HG03159 (cell line): ENCODE measurements around the gene ELP6.
"Not testable (repeated sequence)": the region's sequence is repeated elsewhere in the genome, so short reads cannot be mapped to it uniquely, and the experiment has no call there.

Experiments used
- ATAC-seq: cut with Tn5 transposase; IDR thresholded peaks from one replicate; pipeline ENCODE4 v1.9.1; 2021; ENCODE audit warnings: mild to moderate bottlenecking, moderate library complexity; ENCODE audit not compliant: unreplicated experiment

The ELP6 gene

DNA sequence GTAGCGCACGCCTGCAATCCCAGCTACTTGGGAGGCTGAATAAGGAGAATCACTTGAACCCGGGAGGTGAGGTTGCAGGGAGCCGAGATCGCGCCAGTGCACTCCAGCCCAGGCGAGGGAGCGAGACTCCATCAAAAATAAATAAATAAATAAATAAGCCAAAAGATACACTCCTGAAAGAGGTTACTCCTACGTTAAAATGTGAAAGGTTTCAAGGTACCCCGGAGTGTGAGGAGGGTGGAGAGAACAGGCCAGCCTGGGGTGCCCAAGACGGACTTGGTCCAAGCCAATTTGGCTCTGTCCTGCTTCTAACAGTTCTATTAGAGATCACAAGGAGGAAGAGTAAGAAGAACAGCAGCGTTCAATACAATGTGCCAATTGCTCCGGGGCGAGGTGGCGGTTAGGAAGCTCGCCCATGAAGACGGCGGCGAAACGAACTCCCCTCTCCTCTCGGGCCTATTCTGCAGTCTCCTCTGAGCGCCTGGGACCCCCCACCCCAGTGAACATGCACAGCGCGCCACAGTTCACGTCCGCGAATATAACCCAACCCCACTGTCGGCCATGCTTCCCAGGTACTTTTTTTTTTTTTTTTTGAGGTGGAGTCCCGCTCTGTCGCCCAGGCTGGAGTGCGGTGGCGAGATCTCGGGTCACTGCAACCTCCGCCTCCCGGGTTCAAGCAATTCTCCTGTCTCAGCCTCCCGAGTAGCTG lies 942 bp downstream of the ELP6 start:
- no peak for ATAC-seq

DNA sequence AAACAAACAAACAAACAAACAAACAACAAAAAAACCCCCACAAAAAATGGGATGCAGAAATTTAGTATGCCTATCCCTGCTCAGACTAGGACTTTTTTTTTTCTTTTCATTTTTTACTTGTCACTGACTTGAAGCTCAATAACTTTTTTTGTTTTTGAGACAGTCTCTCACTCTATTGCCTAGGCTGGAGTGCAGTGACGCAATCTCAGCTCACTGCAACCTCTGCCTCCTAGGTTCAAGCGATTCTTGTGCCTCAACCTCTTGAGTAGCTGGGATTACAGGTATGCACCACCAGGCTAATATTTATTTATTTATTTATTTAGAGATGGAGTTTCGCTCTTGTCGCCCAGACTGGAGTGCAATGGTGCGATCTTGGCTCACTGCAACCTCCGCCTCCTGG lies 8.2 kb downstream of the ELP6 start:
- not testable (repeated sequence) for ATAC-seq

DNA sequence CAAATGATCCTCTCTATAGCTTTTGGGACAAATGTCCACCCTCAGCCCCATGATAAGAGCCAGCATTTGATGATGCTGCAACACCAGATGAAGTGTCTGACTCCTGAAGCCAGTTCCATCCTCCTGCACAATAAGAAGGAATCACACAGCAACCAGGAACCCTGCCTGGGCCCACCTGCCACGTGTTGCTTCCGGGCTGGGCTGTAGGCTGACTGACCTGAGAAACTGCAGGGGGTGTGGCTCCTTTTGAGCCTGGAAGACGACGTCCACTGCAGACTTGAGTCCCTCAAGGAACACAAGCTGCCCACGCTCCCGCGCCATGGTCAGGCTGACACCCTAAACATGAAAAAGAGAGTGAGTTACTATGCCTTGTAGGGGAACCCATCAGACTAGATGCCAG lies 9.4 kb downstream of the ELP6 start:
- no peak for ATAC-seq

DNA sequence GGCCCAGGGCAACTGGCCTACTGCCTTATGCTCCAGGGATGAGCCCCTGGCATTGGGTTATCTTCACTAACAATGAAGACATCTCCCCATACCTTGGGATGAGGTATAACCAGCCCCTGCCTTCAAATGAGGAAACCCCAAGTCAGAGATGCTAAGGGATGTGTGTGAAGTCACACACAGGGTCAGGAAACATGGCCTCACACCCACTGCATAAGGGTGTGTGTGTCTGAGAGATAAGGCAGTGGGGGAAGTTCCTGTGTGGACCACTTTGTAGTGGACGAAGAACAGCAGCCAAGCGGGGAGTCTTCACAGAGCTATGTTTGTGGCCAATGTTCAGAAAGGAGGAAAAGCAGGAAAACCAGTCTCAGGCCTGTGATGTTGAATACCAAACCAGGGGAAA lies 10.5 kb downstream of the ELP6 start:
- ATAC-seq, result no peak

DNA sequence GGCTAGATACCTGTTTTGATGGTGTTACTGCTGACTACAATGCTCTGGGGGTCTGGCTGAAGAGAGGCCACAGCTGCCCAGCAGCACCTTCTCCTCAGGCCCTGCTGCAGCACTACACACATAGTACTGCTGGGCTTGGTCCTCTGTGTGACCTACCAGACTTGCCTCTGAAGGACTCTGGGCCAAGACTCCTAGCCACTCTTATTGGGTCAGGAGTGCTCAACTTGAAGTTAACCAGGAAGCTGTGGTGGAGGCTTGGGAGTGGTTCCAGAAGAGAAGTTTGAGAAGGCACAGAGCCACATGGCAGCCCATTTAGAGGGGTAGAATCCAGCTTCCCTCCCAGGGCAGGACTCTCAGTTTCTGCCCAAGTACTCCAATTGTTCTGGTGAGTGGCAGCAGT lies 16.6 kb downstream of the ELP6 start:
- no peak for ATAC-seq

DNA sequence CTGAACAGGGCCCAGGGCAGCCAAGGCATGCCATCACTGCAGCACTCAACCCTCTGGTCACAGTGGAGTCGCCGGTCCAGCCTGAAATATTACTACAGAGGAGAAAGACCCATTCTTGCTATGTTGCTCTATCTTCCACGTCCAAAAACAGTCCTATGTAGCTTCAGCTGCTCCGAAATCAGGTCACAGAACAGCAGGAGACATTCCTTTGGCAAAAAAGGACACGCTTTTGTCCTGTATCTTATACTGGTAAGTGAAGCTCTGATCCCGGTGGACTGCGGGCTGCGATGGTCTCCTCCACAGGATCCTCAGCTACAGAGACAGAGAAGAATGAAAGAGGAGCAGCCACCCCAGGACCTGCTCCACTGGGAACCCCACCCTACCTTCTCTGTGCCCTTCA lies 17.6 kb downstream of the ELP6 start:
- ATAC-seq, result no peak

DNA sequence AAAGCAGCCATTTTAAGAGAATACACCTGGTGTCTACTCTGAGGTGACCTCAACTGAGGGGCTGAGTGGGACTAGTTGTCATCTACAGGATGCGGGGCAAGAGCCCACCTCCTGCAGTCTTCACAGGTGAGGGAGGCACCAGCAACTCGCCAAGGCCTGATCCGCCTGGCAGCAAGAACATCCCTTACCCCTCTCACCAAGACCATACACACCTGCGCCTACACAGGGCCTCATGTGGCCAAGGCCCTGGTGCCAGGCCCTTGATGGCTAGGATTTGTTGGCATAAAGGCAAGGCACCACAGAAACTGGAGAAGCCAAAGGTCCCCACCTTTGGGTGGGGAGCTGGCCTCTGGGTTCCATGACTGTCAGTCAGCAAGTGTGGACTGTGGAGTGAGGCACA lies 18.4 kb downstream of the ELP6 start:
- no peak for ATAC-seq

DNA sequence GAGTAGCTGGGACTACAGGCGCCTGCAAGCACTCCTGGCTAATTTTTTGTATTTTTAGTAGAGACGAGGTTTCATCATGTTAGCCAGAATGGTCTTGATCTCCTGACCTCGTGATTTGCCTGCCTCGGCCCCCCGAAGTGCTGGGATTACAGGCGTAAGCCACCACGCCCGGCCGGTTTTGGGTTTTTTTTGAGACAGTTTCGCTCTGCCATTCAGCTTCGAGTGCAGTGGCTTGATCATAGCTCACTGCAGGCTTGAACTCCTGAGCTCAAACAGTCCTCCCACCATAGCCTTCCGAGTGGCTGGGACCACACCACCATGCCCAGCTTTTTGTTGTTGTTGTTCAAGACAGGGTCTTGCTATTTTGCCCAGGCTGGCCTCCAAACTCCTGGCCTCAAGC lies 21.7 kb downstream of the ELP6 start:
- ATAC-seq, result no peak

DNA sequence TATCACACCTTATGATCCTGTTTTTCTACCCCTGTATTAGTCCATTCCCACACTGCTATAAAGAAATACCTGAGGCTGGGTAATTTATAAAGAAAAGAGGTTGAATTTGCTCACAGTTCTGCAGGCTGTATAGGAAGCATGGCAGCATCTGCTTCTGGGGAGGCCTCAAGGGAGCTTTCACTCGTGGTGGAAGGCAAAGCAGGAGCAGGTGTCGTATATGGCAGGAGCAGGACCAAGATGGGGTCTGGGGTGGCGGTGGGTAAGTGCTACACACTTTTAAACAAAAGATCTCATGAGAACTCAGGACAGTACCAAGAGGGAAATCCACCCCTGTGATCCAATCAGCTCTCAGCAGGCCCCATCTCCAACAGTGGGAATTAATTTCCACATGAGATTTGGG lies 22.3 kb downstream of the ELP6 start:
- ATAC-seq, result no peak

DNA sequence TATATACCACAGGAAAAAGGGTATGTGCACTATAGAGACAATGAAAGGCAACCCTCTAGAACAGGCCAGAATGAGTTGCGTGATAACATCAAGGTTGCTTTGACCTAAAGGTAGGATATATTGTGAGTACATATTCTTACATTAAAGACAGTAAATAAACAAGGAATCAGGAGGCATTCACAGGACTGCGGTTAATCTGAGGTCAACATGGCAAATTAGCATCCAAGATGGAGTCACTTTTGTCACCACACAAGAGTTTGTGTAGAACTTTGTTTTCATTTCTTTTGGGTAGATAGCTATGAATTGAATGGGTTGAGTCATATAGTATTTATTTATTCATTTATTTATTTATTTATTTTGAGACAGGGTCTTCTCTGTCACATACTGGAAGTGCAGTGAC lies 26.2 kb downstream of the ELP6 start:
- ATAC-seq, result no peak

DNA sequence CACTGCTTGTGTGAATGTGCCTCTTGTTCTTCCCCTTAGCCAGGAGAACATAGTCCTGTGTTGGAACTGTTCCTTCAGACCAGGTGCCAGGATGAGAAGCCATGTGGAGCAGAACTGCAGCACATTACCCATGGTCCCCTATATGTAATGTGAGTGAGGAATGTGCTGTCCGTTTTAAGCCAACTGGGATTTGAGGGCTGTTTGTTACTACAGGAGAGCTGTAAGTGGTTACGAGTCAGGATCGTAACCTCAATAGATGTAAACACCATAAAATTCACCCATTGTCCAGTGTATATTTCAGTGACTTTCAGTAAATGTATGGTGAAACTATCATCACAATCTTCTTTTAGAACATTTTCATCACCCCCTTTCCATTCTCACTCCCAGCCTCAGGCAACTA lies 27.7 kb downstream of the ELP6 start:
- no peak for ATAC-seq

DNA sequence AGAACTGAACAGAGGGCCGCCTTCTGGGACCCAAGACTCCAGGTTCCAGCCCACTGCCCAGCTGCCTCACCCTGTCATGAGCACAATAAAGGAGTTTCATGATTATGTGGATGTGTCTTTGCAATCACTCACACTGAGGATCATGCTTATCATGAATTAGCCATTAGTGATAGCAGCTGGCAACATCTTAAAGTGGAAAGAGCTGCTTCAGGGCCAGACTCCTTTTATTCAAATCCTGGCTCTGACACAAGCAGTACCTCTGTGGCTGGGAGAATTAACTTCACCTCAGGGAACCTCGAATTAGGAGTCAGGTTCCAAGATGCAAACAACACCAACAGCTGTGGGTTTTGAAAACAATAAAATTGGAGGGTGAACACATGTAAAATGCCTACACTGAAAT lies 31.1 kb downstream of the ELP6 start:
- ATAC-seq, result no peak

DNA sequence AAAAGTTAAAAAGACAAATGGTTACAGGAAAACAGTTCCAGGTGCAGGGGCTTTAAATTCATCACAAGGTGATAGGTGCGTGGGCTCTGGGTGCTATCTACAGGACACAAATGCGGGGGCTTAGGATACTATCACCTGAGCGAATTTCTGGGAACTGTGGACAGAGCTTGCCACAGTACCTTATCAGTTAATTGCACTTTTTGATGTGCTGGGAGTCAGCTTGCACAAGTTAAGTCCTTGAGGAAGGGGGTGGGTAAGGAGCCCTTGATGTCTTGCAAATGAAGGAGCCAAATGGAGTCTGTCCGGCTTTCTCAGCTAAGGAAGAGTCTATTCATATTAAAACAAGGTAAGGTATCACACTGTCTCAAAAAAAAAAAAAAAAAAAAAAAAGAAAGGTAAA lies 31.7 kb downstream of the ELP6 start:
- not testable (repeated sequence) for ATAC-seq

DNA sequence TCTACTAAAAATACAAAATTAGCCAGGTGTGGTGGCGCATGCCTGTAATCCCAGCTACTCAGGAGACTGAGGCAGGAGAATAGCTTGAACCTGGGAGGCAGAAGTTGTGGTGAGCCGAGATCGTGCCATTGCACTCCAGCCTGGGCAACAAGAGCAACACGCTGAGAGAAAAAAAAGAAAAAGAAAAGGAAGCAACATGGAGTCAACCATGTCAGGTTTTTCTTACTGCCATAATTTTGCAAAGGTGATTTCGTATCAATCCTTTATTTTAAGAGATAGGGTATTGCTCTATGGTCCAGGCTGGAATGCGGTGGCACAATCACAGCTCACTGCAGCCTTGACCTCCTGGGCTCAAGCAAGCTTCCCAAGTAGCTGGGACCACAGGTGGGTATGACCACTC lies 33.2 kb downstream of the ELP6 start:
- not testable (repeated sequence) for ATAC-seq

DNA sequence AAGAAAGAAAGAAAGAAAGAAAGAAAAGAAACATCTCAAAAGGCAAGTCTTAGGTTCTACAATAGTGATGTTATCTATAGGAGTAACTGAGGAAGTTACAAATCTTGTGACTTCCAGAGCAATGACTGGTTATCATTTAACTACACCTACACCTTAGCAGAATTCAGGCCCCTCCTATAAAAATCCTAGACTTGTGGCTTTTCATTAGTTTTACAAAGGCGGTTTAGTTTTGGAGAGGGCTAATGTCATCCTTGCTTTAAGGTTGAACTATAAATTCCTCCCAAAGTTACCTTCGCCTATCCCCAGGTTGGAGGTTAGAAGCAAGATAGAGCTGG lies 33.7 kb downstream of the ELP6 start:
- ATAC-seq, result no peak

DNA sequence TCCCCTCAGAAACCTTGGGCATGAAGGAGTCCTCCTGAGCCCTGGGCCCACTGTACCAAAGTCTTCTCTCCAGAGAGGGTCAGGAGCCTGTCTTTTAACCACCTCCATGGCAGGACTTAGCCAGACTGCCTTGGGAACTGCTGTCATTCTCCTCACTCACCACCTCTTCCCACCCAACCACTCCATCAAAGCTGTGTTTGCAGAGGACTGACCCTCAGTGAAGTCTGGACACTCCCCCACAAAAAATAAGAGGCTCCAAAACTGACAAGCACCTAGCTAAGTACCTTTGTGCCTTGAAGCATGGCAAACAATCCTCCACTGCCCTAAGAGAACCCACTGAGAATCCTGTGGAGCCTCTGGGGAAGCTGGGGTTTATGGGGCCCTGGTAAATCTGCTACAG lies 35.5 kb downstream of the ELP6 start:
- no peak for ATAC-seq

DNA sequence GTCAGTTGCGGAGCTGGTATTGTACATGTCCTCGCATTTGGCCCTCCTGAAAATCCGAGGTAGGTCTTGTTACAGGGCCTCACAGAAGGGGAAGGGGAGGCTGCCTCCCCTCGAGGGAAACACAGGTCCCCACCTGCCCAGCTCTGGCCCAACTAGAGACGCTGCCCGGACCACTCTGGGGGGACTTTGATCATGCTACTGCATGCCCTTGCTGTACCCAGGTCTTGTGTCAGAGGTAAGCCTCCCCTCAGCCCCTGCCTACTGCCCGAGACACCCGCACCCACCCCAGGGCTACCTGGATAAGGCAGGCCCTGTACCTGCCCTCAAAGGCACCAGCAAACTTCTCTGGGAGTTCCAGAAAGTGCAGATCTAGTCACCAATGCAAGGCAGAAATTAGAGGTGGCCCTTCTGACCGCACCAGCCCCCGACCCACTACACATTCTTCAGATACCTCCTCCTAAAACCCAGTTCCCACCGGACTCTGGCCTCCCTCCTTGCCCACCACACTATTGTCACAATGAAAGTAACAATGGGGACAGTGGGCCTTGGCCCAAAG lies 36.8 kb downstream of the ELP6 start:
- no peak for ATAC-seq

DNA sequence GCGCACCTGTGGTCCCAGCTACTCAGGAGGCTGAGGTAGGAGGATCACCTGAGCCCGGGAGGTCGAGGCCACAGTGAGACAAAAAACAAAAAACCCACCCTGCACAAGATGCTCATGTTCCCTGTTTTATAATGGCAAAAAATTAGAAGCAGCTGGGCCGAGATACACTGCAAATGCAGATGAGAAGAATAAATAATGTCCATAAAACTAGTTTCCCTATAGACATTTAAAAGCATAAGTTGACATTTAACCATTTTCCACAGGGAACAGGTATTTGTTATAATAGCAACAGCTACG lies 37.2 kb downstream of the ELP6 start:
- ATAC-seq, result no peak

DNA sequence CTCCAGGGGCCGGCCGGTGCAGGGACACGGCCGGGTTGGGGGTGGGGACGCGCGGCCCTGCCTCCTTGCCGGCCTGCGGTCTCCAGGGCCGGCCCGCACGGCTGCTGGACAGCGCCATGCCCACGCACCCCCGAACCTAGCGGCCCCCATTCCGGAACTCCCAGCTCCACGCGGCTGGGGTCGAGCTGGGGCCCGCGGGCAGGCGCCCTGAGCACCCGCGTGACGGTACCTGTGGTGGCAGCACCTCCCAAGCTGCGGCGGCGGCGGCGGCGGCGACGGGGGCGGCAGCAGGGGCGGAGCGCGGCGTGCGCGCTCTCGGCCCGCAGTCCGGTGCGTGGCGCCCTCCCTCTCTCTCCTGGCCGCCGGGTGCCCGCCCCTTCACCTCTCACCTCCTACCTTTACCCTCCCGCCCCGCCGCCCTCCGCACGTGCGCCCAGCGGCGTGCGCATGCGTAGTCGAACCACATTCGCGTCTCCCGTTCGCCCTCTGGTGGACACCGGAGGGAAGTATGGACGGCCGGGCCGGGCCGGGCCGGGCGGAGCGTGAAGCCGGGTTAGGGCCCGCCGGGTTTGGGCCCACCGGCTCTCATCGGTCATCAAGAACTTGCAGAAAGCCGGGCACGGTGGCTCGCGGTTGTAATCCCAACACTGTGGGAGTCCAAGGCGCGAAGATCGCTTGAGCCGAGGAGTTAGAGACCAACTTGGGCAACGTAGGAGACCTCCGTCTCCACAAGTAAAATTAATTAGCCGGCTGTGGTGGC lies 37.8 kb downstream of the ELP6 start, which contains the start of gene SCAP:
Gene SCAP (minus strand): TSS at position 372 of the 760 bp plus-strand sequence. CDS start 32,948 bp downstream, outside the sequence.
- ATAC-seq, result peak; percentile 91

DNA sequence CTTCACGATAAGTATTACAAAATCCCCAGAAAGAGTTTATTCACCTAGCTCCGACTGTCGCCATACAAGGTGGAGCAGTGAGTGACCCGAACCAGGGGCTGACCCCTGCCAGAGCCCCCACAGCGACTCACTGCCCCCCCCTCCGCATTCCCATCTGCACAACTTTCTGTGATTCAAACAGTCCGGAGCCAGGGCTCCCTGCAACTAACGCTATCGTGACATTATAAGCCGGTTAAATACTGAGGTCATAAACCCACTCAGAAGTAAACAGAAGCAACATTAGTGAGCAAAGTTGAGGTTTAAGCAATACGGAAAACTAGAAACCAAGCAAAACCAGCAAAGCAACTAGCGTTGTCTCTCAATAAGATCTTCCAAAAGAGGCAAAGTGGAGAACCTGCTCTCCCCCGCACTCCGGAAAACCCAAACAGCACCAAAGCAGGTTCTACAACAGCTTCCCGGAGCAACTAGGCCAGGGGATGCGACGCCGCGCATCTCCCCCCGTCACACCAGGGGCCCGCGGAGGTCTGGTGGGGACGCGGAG lies 38.4 kb downstream of the ELP6 start:
- no peak for ATAC-seq

DNA sequence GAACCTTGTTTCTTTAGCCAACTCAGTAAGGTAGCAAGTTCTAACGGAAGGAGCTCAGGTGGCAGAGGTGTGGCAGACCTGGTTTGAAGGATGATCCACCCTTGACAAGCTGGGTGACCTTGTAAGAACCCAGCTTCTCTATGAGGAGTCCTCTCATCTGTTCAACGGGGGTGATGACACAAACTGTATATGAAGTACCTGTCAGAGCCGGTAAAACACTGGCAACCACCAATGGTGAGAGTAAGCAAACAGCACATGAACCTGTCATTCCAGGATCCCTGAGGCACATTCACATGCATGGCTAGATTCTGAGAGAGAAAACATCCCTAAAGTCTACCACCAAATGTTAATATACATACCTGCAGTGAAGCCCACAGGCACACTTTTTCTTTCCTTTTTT lies 40.1 kb downstream of the ELP6 start:
- no peak for ATAC-seq

DNA sequence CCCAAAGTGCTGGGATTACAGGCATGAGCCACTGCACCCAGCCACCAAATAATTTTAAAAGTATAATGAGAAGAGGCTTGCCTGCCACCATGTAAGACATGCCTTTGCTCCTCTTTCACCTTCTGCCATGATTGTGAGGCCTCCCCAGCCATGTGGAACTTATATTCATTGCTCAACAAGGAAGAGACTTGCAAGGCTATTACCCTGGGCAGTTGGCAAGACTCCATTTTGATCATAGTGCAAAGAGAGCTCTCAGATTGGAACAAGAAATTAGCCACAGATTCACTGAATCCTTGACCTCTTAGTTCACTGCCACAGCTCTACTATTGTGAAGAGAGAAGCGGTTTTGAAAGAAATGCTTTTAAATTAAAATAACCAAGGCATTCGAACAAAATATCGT lies 43.9 kb downstream of the ELP6 start:
- ATAC-seq, result no peak
